ENCODE measurements around the gene IGSF21. TPM values are rescaled to one million over a fixed set of nuclear protein-coding genes. Genes with fewer than 3 reads are reported as not detected.

Gene IGSF21
- total and polyA plus RNA-seq, 4 donors = 0.31 to 1.5 (median 0.88) TPM

DNA sequence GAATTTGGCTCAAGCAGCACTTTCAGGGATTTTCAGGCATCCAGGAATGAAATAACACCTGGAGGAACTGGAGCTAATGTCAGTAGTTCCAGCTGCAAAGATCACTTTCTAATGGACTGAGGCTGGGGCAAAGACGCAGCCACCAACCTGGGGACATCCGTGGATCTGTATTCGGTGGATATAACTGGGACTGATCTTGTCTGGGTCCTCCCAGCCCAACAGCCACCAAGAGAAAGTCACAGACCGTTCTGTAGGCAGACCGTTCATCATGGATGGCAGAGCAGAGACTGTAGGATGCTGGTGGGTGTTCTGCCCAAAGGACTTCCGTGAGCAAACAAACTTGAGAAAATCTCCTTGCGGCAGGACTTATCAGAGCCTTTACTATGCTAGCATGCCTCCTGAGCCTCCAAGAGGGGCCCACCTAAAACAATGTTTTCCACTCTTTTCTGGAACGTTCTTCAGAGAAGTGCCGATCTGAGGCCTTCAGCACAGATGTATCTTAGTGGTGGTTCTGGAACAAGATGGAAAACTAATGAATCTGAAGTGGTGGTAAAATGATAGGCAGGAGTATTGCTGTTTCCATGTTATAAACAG lies 287.1 kb downstream of the IGSF21 start (continued):
- no peak for TF ChIP-seq ZBTB33 (IDR thresholded peaks at IDR 0.05)

DNA sequence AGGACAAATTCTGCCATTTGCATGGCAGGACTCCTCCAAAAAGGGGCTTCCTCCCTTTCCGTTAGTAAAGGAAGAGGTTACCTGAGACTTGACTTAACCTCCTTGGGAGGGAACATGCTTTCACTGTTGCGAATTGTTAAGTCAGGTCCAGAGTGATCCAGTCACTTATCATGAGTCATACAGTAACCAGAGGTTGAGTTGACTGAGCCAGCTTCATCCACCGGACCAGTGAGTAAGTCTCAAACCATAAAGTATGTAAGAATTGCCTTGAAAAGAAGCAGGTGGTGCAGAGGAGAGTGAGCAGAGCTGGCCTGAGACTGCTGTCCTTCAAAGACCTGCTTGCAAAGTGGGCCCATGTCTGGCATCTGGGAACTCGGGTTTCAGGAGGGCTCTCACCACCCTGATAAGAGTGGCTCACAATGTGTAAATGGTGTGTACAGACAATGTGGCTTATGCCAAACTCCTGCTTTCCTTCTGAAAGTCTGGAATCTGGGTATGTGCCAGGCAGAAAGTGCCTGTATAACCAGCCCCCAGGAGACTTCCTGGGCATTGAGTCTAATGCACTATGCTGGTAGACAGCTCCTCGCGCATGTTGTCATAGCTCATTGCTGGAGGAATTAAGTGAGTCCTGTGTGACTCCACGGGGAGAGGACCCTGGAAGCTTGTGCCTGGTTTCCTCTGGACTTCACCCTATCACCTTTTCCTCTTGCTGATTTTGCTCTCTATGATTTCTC lies 288.8 kb downstream of the IGSF21 start:
- Histone ChIP-seq H3K27ac (ENCODE audit: low read depth in 1 of 2, low read length in 2 of 2) (no peak overlapping the region), H3K27me3 (ENCODE audit: control insufficient read depth in 4 of 4, insufficient read depth in 4 of 4, low read length in 3 of 4) (no peaks in the 10 kb centered on the region), H3K4me3 (ENCODE audit: low read depth in 1 of 3, low read length in 3 of 3) (no peak overlapping the region), H3K4me1 (ENCODE audit: control insufficient read depth in 4 of 4, insufficient read depth in 4 of 4, low read length in 3 of 4) (no peaks in the 10 kb centered on the region), H3K9me3 (ENCODE audit: control insufficient read depth in 4 of 4, low read length in 3 of 4) (no peaks in the 10 kb centered on the region), H3K9ac (ENCODE audit: low read depth in 1 of 2, low read length in 2 of 2) (no peak overlapping the region), H3K36me3 (ENCODE audit: control insufficient read depth in 4 of 4, insufficient read depth in 3 of 4, low read depth in 1 of 4, low read length in 3 of 4) (no peaks in the 10 kb centered on the region)
- 78% methylated on average over 7 of the region's 7 CpGs for WGBS
- no peak for DNase-seq (ENCODE audit: low spot score)
- TF ChIP-seq JUND (IDR thresholded peaks at IDR 0.05) (no peak), HNF4G (IDR thresholded peaks at IDR 0.05) (no peak)
- TF ChIP-seq, protein P1, sequence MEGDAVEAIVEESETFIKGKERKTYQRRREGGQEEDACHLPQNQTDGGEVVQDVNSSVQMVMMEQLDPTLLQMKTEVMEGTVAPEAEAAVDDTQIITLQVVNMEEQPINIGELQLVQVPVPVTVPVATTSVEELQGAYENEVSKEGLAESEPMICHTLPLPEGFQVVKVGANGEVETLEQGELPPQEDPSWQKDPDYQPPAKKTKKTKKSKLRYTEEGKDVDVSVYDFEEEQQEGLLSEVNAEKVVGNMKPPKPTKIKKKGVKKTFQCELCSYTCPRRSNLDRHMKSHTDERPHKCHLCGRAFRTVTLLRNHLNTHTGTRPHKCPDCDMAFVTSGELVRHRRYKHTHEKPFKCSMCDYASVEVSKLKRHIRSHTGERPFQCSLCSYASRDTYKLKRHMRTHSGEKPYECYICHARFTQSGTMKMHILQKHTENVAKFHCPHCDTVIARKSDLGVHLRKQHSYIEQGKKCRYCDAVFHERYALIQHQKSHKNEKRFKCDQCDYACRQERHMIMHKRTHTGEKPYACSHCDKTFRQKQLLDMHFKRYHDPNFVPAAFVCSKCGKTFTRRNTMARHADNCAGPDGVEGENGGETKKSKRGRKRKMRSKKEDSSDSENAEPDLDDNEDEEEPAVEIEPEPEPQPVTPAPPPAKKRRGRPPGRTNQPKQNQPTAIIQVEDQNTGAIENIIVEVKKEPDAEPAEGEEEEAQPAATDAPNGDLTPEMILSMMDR (IDR thresholded peaks at IDR 0.05; ENCODE audit: low read depth, low read length, missing input control) = no peak

GRCh38 chr1:18397641-18398040 lies 290.0 kb downstream of the IGSF21 start:
- no peak overlapping the region for H3K4me3 ChIP-seq (ENCODE audit: low read depth in 1 of 3, low read length in 3 of 3)
- TF ChIP-seq HNF4A (conservative IDR thresholded peaks at IDR 0.05) = no peak
- no peak for TF ChIP-seq JUND (IDR thresholded peaks at IDR 0.05)
- TF ChIP-seq FOXA1 (IDR thresholded peaks at IDR 0.05) = no peak
- no peak for TF ChIP-seq RAD21 (IDR thresholded peaks at IDR 0.05)
- TF ChIP-seq, protein P1 (IDR thresholded peaks at IDR 0.05; ENCODE audit: low read depth, low read length, missing input control) = no peak
- no peak for TF ChIP-seq YY1 (IDR thresholded peaks at IDR 0.05)
- no peak for TF ChIP-seq ZBTB33 (IDR thresholded peaks at IDR 0.05)
- no peak for TF ChIP-seq SP1 (IDR thresholded peaks at IDR 0.05)
- TF ChIP-seq REST (IDR thresholded peaks at IDR 0.05) = no peak
- no peak for TF ChIP-seq EGR1 (IDR thresholded peaks at IDR 0.05; ENCODE audit: low read depth in 2 of 2)
- no peak for TF ChIP-seq RXRA (IDR thresholded peaks at IDR 0.05)
- no peak for TF ChIP-seq TAF1 (conservative IDR thresholded peaks at IDR 0.05)
- TF ChIP-seq NR2F2 (IDR thresholded peaks at IDR 0.05) = no peak
- TF ChIP-seq MAX (IDR thresholded peaks at IDR 0.05) = no peak
- no peaks in the 10 kb centered on the region for H3K4me1 ChIP-seq (ENCODE audit: control insufficient read depth in 4 of 4, insufficient read depth in 4 of 4, low read length in 3 of 4)
- H3K9me3 ChIP-seq (ENCODE audit: control insufficient read depth in 4 of 4, low read length in 3 of 4) = no peaks in the 10 kb centered on the region
- no peaks in the 10 kb centered on the region for H3K27me3 ChIP-seq (ENCODE audit: control insufficient read depth in 4 of 4, insufficient read depth in 4 of 4, low read length in 3 of 4)
- H3K9ac ChIP-seq (ENCODE audit: low read depth in 1 of 2, low read length in 2 of 2) = no peak overlapping the region
- H3K27ac ChIP-seq (ENCODE audit: low read depth in 1 of 2, low read length in 2 of 2) = no peak overlapping the region
- DNase-seq (ENCODE audit: low spot score) = no peak
- 85% methylated on average over 4 of the region's 4 CpGs for WGBS
- no peaks in the 10 kb centered on the region for H3K36me3 ChIP-seq (ENCODE audit: control insufficient read depth in 4 of 4, insufficient read depth in 3 of 4, low read depth in 1 of 4, low read length in 3 of 4)

All from liver (tissue), 9 donors.